Skin epidermis (tissue), 12 donors: ENCODE results near the gene ALDH9A1.
"Not testable (repeated sequence)": the region's sequence is repeated elsewhere in the genome, so short reads cannot be mapped to it uniquely, and the experiment has no call there.

Experiments used
- H3K27ac ChIP-seq, 21 experiments: fragments of 200-600 bp; sonication (generic) in 11 of 21; one replicate each; pipeline ENCODE4 v1.5.0; 2020; ENCODE audit warnings: mild to moderate bottlenecking in 3 of 21, inconsistent platforms in 2 of 21, moderate library complexity in 2 of 21
- H3K4me3 ChIP-seq, 7 experiments: fragments of 200-600 bp; sonication (generic) in 2 of 7; one replicate each; pipeline ENCODE4 v1.5.0; 2020; ENCODE audit warnings: inconsistent platforms in 2 of 7, mild to moderate bottlenecking in 2 of 7, moderate library complexity in 1 of 7

ALDH9A1 gene

DNA sequence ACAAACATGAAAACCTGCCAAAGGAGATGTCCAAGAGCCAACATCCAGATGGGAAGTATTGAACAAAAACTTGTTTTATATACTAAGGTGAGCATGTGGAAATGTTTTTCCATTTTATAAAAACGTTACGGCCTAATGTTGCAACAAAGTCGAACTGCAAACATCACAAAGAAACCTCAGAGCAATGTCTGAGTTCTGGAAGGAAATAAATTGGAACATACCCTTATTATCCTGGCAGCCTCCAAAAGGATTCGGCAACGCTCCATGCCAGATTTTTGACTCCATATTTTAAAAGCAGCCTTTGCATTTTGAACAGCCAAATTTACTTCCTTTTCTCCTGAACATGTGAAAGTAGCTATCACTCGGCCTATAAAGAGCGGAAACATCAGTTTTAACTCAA lies 3.3 kb downstream of the ALDH9A1 start:
- Histone ChIP-seq H3K4me3 (no peak overlapping the region), H3K27ac (peak overlapping the region in 7 of 21 experiments; percentile 5 to 95 (median 40))

DNA sequence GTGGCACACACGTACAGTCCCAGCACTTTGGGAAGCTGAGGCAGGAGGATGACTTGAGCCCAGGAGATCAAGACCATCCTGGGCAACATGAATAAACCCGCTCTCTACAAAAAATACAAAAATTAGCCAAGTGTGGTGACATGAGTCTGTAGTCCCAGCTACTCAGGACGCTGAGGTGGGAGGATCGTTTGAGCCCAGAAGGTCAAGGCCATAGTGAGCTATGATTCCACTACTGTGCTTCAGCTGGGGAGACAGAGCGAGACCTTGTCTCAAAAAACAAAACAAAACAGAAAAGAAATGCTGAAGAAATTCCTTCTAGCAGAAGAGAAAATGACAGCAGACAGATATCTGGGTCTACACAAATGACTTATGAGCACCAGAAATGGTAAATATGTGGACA lies 10.3 kb downstream of the ALDH9A1 start:
- H3K4me3 ChIP-seq: no peak overlapping the region

DNA sequence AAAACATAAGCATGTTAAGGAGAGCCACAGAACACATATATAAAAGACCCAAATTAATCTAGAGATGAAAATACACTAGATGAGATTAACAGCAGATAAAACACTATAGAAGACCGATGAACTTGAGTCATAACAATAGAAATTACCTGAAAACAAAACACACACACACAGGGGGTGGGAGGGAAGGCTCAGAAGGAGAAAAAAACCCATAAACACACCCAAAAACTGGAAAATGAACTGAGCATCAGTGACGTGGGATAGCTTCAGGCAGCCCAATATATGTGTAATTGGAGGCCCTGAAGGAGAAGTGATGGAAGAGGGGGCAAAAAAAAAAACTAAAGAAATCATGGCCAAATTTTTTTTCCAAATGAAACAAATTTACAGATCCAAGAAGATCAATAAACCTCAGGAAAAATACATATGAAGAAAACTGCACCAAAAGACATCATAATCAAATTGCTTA lies 11.4 kb downstream of the ALDH9A1 start:
- Histone ChIP-seq H3K4me3 (no peak overlapping the region), H3K27ac (no peak overlapping the region)

More for the DNA sequence above, 10.3 kb downstream of the ALDH9A1 start:
- H3K27ac ChIP-seq: no peak overlapping the region

DNA sequence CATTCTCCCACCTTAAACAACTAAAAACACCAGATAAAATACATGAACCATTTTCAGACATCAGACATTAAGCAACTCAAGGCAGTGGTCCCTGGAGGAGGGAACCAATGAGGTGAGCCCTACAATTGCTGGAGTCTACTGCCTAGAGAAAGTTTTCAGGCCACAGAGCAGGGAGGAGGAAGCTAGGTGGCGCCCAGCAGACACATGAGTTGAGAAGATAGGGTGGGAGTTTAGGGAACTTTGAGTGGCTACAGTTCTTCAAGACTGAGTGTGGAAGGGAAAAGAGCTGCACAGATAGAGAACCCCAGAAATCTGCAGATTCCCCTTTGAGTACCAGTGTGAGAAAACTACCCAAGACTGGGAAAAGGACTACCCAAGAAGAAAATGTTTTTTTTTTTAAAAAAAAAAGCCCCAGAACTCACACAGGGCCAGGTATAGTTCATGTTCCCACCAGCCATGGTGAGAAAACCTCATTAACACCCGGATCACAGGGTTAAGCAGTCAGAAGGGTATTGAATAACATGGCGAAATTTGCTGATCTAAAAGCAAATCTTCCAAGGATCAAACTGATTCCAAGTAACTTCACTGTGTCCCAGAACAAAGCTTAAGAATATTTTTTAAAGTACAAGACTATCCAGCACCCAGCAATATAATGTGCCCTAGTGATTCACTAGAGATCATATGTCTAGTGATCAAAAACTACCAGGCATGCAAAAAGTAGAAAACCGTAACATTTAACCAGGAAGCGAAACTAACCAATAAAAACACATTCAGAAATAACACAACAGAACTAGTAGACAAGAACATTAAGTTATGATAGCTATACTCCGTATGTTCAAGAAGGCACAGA lies 12.0 kb downstream of the ALDH9A1 start:
- Histone ChIP-seq H3K27ac (peak overlapping the region in 1 of 21 experiments; percentile 52), H3K4me3 (no peak overlapping the region)

DNA sequence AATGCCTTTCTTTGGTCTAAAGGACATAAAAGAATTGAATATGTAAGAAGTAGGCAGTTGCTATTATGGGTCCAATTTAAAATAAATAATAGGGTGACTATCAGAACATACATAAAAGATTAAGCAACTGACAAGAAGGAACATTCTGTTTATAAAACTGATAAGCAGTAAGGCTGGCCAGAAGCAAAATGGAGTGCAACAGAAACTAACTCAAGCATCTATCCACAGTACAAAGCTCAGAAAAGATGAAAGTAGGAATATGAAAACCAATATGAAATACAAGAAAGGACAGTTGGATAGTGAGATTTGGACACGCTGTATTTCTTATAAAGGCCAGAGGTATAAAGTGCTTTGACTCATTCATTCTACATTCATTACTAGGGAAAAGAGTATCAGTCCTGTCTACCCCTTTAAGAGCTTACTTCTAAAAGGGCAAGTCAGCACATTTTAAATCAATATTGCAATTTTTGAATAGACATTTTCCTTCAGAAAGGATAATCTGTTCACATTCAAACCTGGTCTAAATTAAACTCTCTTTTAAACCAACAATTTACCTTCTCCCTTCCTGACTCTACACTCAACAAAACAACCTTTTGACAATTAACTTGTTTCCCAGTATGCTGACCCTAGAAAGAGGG lies 14.4 kb downstream of the ALDH9A1 start:
- Histone ChIP-seq H3K4me3 (no peak overlapping the region), H3K27ac (no peak overlapping the region)

DNA sequence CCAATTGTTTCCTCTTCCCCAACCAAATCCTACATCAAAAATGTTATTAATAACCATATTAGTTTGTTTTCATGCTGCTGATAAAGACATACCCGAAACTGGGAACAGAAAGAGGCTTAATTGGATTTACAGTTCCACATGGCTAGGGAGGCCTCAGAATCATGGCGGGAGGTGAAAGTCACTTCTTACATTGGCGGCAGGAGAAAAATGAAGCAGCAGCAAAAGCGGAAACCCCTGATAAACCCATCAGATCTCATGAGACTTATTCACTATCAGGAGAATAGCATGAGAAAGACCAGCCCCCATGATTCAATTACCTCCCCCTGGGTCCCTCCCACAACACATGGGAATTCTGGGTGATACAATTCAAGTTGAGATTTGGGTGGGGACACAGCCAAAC lies 17.6 kb downstream of the ALDH9A1 start:
- not testable (repeated sequence) for H3K4me3 ChIP-seq, H3K27ac ChIP-seq

DNA sequence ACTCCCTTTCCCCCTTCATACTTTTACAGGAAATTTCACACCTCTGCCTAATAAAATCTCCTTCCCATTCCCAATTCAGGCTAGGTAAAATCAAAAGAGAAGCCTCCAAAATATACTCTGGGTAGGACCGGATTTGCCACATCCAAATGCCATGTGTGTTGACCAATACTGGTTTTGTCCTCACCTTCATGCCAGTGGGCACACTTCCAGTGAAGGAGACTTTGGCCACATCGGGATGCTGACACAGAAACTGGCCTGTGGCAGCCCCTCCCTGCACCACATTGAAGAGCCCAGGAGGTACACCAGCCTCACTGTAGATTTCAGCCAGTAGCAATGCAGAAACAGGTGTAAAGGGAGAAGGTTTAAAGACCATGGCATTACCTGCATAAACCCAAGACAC lies 18.1 kb downstream of the ALDH9A1 start:
- H3K4me3 ChIP-seq: no peak overlapping the region

DNA sequence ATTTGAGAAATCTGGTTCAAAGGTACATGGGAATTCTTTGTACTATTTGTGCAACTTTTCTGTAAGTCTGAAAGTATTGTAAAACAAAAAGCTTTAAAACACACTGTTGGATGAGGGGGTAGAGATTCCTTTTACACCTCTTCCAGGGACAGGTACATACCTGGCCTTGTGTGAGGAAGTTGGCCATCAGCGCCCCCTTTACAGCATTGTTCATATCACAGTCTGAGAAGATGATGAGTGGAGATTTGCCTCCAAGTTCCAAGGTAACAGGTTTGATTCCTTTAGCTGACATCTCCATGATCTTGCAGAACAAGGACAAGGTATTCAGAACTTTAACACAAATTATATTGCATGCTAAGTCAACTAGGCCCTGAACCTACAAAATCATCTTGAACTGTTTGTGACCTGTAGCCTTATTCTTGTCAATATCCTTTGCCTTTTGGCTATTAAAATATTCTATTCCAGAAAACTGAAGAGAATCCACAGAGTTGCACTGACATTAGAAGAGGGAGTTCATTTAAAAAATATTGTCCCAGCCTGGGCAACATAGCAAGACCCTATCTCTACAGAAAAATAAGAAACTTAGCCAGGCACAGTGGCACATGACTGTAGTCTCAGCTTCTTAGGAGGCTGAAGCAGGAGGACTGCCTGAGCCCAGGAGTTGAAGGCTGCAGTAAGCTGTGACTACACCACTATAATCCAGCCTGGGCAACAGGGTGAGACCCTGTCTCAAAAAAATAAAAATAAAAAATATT lies 18.9 kb downstream of the ALDH9A1 start:
- no peak overlapping the region for H3K27ac ChIP-seq

More for the DNA sequence above, 18.1 kb downstream of the ALDH9A1 start:
- no peak overlapping the region for H3K27ac ChIP-seq

DNA sequence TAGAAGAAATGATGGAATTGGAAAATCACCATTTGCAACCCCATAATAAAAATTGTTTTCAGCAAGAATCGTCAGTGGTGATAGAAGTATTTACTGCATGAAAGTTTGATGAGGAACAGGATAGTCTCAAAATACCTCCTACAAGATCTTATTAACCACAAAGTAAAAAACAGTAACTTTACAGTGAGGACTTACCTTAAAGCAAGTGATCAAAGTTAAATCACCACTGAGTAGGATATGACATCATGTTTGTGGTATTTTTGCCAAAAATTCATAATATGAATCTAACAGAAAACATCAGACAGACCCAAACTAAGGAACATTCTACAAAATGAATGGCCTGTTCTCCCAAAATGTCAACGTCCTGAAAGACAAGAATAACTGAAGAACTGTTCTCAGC lies 19.9 kb downstream of the ALDH9A1 start:
- no peak overlapping the region for H3K4me3 ChIP-seq
- no peak overlapping the region for H3K27ac ChIP-seq

More for the DNA sequence above, 18.9 kb downstream of the ALDH9A1 start:
- H3K4me3 ChIP-seq: no peak overlapping the region

DNA sequence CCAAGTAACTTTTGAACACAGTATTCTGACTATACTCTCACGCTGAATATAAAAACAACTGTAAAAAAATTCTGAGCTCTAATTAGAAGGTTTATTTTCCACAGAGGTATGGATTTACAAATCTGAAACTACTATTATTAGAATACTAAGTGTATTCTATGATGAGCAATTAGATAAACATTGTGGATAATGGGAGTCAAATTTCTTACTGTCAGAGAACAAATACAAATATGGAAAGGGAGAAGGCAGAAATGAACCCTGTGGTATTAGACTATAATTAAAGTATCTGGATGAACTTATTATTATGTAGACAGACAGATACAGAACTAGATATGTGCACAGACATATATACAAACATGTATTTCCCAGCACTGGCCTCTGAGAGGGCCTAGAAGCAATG lies 22.6 kb downstream of the ALDH9A1 start:
- H3K27ac ChIP-seq: no peak overlapping the region
- no peak overlapping the region for H3K4me3 ChIP-seq

DNA sequence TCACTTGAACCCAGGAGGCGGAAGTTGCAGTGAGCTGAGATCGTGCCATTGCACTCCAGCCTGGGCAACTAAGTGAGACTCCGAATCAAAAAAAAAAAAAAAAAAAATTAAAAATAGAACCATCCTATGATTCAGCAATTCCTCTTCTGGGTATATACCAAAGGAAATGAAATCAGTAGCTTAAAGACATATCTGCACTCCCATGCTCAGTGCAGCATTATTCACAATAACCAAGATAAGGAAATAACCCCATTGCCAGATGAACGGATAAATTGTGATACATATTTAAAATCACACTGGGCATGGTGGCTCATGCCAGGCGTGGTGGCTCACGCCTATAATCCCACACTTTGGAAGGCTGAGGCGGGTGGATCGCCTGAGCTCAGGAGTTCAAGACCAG lies 23.8 kb downstream of the ALDH9A1 start:
- Histone ChIP-seq H3K4me3 (no peak overlapping the region), H3K27ac (no peak overlapping the region)

DNA sequence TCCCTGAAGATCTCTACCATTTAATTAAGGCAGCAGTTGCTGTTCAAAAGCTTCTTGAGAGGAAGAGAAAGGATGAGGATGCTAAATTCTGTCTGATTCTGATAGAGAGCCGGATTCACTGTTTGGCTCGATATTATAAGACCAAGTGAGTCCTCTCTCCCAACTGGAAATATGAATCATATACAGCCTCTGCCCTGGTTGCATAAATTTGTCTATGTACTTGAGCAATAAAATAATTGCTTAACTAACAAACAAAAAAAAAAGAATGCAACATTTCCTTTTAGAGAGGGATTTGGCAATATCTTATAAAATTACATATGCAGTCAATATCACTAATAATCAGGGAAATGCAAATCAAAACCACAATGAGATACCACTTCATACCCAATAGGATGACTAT lies 26.8 kb downstream of the ALDH9A1 start:
- H3K27ac ChIP-seq: no peak overlapping the region
- no peak overlapping the region for H3K4me3 ChIP-seq

DNA sequence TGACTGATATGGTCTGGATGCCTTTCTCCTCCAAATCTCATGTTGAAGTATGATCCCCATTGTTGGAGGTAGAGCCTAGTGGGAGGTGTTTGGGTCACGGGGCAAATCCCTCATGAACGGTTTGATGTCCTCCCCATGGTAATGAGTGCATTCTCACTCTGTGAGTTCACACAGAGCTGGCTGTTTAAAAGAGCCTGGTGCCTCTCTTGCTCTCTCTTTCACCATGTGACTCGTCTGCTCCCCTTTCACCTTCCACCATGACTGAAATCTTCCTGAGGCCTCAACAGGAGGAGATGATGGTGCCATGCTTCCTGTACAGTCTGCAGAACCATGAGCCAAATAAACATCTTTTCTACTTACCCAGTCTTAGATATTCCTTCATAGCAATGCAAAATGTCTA lies 30.2 kb downstream of the ALDH9A1 start:
- Histone ChIP-seq H3K4me3 (no peak overlapping the region), H3K27ac (no peak overlapping the region)

DNA sequence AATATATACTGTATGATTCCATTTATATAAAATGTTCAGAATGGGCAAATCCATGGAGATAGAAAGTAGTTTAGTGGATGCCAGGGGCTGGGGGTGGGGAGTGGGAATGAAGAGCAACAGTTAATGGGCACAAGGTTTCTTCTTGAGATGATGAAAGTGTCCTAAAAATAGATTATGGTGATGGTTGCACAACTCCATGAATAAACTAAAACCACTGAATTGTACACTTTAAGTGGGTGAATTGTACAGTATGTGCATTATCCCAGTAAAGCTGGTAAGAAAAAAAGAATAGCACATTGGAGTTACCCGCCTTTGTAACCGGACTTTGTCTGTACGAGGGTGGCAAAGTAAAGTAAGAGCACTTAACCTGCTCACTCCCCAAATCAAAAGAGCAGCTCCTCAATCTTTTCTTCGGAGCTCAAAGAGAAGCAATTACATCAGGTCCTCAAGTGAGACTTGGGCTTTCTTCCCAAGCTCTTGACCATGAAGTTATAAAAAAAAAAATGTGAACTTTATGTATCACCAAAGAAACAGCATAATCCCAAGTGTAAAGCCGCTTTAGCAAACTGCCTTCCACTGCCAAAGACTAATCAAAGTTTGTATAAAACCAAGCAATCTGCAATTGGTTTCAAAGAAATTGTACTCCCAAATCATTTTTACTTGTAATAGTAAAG lies 32.1 kb downstream of the ALDH9A1 start:
- no peak overlapping the region for H3K4me3 ChIP-seq
- H3K27ac ChIP-seq: no peak overlapping the region

DNA sequence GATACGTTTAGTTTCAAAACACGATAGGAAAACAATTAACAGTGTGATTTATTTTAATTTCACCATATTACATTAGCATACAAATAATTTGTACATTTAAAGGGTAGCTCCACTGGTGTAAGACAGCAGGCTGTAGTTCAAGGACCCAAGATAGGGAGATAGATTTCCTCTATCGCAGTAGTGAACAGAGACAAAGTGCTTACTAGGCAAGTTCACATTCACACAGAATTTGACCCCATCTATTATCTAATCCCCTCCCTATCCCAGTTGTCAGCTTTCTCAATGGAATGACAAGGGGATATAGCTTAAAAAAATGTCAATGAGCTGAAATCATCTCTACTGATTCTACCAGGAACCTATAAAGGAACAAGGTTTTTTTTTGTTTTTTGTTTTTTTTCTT lies 36.2 kb downstream of the ALDH9A1 start:
- H3K4me3 ChIP-seq: no peak overlapping the region
- no peak overlapping the region for H3K27ac ChIP-seq

DNA sequence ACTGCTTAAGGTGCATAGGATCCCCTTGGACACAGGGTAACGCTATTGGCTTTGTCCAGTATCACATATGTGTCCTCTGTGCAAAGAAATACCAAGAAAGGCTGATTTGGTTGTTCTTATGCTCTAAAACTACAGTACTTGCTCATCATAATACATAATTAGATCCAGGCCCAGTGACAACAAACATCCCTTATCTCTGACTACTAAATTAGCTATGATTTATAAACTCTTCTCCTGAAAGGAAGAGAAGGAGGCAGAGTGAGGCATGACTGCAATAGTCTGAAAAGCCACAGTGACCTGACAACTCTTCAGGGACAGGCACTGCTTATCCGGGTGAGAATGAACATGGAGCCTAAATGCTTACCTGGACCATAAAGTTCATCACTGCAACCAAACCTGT lies 36.7 kb downstream of the ALDH9A1 start:
- Histone ChIP-seq H3K27ac (no peak overlapping the region), H3K4me3 (no peak overlapping the region)

DNA sequence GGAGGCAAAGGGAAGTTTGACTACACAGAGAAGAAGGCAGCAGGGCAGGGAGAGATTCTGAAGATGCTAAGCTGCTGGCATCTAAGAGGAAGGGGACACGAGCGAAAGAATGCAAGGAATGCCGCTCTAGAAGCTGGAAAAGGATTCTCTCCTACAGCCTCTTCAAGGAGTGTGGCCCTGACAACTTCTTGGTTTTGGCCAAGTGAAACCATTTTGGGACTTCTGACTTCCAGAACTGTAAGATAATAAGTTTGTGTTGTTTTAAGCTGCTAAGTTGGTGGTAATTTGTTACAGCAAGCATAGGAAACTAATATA lies 38.8 kb downstream of the ALDH9A1 start:
- no peak overlapping the region for H3K4me3 ChIP-seq
- H3K27ac ChIP-seq: no peak overlapping the region

DNA sequence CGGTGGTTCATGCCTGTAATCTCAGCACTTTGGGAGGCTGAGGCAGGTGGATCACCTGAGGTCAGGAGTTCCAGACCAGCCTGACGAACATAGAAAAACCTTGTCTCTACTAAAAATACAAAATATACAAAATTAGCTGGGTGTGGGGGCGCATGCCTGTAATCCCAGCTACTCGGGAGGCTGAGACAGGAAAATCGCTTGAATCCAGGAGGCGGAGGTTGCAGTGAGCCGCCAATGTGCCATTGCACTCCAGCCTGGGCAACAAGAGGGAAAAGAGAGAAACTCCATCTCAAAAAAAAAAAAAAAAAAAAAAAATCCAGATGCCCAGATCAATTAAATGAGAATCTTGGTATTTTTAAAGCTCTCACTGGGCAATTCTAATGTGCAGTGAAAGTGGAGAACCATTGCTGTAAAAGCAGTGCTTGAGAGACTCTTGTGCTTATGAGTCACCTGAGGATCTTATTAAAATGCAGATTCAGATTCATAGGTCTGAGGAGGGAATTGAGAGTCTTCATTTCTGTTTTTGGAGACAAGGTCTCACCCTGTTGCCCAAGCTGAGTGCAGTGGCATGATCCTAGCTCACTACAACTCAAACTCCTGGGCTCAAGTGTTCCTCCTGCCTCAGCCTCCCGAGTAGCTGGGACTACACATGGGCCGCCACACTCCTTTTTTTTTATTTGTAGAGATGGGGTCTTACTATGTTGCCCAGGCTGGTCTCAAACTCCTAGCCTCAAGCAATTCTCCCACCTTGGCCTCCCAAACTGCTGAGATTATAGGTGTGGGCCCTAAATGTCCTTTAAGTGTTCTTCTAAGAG lies 39.4 kb downstream of the ALDH9A1 start:
- H3K4me3 ChIP-seq, H3K27ac ChIP-seq: not testable (repeated sequence)

DNA sequence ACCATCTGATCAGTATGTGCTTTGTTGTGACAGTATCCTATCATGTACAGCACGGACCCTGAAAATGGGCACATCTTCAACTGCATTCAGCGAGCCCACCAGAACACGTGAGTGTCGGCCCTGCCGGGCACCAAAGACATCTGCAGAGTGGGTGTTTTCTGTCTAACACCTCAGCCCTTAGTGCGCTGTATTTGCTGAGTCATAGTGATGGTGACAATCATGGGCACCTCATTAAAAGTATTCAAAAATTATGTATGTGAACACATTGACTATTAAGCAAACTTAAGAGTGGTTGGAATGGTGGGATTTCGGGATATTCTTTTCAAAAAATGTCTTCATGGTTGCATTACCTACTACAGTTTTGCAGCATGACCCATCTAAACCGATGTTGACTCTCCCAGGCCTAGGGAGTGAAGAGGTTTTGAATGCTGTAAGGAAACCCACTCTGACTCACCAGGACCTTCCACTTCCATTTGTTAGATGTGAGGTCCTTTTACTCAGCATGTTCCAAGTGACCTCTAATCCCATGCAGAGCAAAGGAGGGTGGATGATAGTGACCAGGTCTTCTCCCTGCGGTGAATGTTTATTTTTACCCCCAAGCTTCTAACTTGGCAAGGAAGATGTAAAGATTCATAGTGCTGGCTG lies 47.3 kb downstream of the ALDH9A1 start:
- no peak overlapping the region for H3K4me3 ChIP-seq
- no peak overlapping the region for H3K27ac ChIP-seq
